ENCODE results near the gene UQCC3. TPM values are rescaled to one million over a fixed set of nuclear protein-coding genes. Genes with fewer than 3 reads are reported as not detected.
A peak's percentile ranks its signal among the peaks of the same experiment; 100 is the strongest.

UQCC3 gene
- total and polyA plus RNA-seq, 2 of the 13 experiments (the other 11 are each of a cell fraction or from before 2014, with no cell fraction given) = 7.7 to 16.0 TPM

GRCh38 chr11:62721994-62722393 is 50.5 kb downstream of the UQCC3 start (continued):
- TF ChIP-seq FOXO1 (CRISPR knock-in tag; IDR thresholded peaks at IDR 0.05) = 0 out of 2 replicates have a peak, but pooled peaks have one; percentile 18
- no peak for TF ChIP-seq MNT (IDR thresholded peaks at IDR 0.05)
- no peak for TF ChIP-seq SNAPC4 (CRISPR knock-in tag; IDR thresholded peaks at IDR 0.05)
- TF ChIP-seq ZNF318 (CRISPR knock-in tag; IDR thresholded peaks at IDR 0.05) = no peak
- no peak for TF ChIP-seq ZNF513 (CRISPR knock-in tag; conservative IDR thresholded peaks at IDR 0.05)
- TF ChIP-seq ZNF574 (CRISPR knock-in tag; IDR thresholded peaks at IDR 0.05) = peak; percentile 61; the same call in 1 of the 2 replicates
- TF ChIP-seq ZNF205 (CRISPR knock-in tag; IDR thresholded peaks at IDR 0.05) = no peak
- 0 out of 2 replicates have a peak, but pooled peaks have one; percentile 39 for TF ChIP-seq ZNF331 (CRISPR knock-in tag; IDR thresholded peaks at IDR 0.05)
- no peak for TF ChIP-seq GZF1 (CRISPR knock-in tag; IDR thresholded peaks at IDR 0.05)
- 0 out of 2 replicates have a peak, but pooled peaks have one; percentile 29 for TF ChIP-seq KMT2A (CRISPR knock-in tag; IDR thresholded peaks at IDR 0.05)
